Measurements from ENCODE around the gene AGRN.
"Not testable (repeated sequence)": the region's sequence is repeated elsewhere in the genome, so short reads cannot be mapped to it uniquely, and the experiment has no call there.

Gene AGRN

GRCh38 chr1:1021920-1022259, 2.0 kb downstream of the AGRN start:
- Histone ChIP-seq H3K4me3 (ENCODE audit: insufficient read depth, low read depth, low read length) (peak overlapping the region; percentile 71), H3K27me3 (ENCODE audit: control insufficient read depth, insufficient read depth, low read length, poor library complexity, severe bottlenecking) (no peaks in the 10 kb centered on the region), H3K4me1 (ENCODE audit: control insufficient read depth, insufficient read depth, low read length) (peaks cover 47% of the 10 kb centered on the region), H3K36me3 (ENCODE audit: control insufficient read depth, insufficient read depth, low read length) (no peaks in the 10 kb centered on the region), H3K9me3 (ENCODE audit: control insufficient read depth, low read length) (no peaks in the 10 kb centered on the region), H3K27ac (ENCODE audit: insufficient read depth, low read depth, low read length, poor library complexity, severe bottlenecking) (no peak overlapping the region)
- WGBS, 2 experiments, result 94% methylated on average over 10 of the region's 10 CpGs

DNA sequence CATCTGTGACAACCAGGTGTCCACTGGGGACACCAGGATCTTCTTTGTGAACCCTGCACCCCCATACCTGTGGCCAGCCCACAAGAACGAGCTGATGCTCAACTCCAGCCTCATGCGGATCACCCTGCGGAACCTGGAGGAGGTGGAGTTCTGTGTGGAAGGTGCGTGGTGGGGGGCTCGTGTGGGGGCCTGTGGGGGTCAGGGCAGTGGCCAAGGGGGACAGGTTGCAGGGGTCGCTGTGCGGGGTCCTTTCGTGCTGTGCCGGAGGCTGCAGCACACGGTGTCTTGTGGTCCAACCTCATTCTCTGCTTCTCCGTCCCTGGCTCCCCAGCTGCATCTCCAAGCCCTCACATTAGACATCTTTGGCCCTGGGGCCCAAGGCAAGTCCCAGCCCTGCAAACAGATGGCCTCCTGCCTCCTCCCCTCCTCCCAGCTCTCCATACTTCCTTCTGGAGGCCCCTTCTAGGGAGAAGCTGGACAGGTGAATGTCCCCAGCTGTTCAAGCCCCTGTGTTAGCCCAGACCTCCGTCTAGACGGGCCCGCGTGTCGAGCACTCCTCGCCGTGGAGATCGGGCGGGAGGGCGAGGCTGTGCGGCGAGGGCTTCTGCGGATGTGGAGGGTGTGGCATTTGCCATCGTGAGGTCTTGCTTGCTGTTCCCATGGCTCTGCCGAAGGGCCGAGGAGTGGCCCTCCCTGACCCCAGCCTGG, 2.5 kb downstream of the AGRN start:
- H3K4me3 ChIP-seq (ENCODE audit: insufficient read depth, low read depth, low read length), result no peak overlapping the region
- no peaks in the 10 kb centered on the region for H3K36me3 ChIP-seq (ENCODE audit: control insufficient read depth, insufficient read depth, low read length)
- no peak overlapping the region for H3K27ac ChIP-seq (ENCODE audit: insufficient read depth, low read depth, low read length, poor library complexity, severe bottlenecking)
- no peaks in the 10 kb centered on the region for H3K27me3 ChIP-seq (ENCODE audit: control insufficient read depth, insufficient read depth, low read length, poor library complexity, severe bottlenecking)
- no peaks in the 10 kb centered on the region for H3K9me3 ChIP-seq (ENCODE audit: control insufficient read depth, low read length)
- H3K4me1 ChIP-seq (ENCODE audit: control insufficient read depth, insufficient read depth, low read length), result peaks cover 47% of the 10 kb centered on the region
- 91% methylated on average over 27 of the region's 27 CpGs for WGBS, 2 experiments

DNA sequence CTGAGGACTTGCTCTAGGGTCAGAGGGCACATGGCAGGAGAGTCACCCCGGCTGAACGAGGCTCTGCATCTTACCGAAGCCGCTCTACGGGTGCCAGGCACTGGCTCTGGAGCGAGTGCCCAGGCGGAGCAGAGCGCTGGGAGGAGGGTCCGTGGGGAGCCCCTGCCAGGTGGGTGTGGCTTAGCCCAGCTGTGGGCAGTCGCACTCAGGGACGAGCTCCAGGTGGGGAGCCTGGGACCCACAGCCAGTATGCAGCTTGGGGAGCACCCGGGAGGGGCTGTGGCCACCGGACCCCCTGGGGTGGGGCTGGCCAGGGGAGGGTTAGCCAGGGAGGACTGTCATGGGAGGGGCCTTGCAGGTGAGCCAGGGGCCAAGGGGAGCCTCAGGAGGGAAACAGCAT, 3.8 kb downstream of the AGRN start:
- no peaks in the 10 kb centered on the region for H3K27me3 ChIP-seq (ENCODE audit: control insufficient read depth, insufficient read depth, low read length, poor library complexity, severe bottlenecking)
- H3K27ac ChIP-seq (ENCODE audit: insufficient read depth, low read depth, low read length, poor library complexity, severe bottlenecking), result no peak overlapping the region
- peaks cover 47% of the 10 kb centered on the region for H3K4me1 ChIP-seq (ENCODE audit: control insufficient read depth, insufficient read depth, low read length)
- no peaks in the 10 kb centered on the region for H3K36me3 ChIP-seq (ENCODE audit: control insufficient read depth, insufficient read depth, low read length)
- WGBS, 2 experiments, result 85 to 87% methylated on average over 13 of the region's 13 CpGs
- no peaks in the 10 kb centered on the region for H3K9me3 ChIP-seq (ENCODE audit: control insufficient read depth, low read length)
- no peak overlapping the region for H3K4me3 ChIP-seq (ENCODE audit: insufficient read depth, low read depth, low read length)

GRCh38 chr1:1024149-1024770, 4.3 kb downstream of the AGRN start:
- H3K4me3 ChIP-seq (ENCODE audit: insufficient read depth, low read depth, low read length), result no peak overlapping the region
- peaks cover 47% of the 10 kb centered on the region for H3K4me1 ChIP-seq (ENCODE audit: control insufficient read depth, insufficient read depth, low read length)
- no peaks in the 10 kb centered on the region for H3K36me3 ChIP-seq (ENCODE audit: control insufficient read depth, insufficient read depth, low read length)
- WGBS, 2 experiments, result 83 to 86% methylated on average over 9 of the region's 9 CpGs
- no peak overlapping the region for H3K27ac ChIP-seq (ENCODE audit: insufficient read depth, low read depth, low read length, poor library complexity, severe bottlenecking)
- H3K9me3 ChIP-seq (ENCODE audit: control insufficient read depth, low read length), result no peaks in the 10 kb centered on the region
- H3K27me3 ChIP-seq (ENCODE audit: control insufficient read depth, insufficient read depth, low read length, poor library complexity, severe bottlenecking), result no peaks in the 10 kb centered on the region

DNA sequence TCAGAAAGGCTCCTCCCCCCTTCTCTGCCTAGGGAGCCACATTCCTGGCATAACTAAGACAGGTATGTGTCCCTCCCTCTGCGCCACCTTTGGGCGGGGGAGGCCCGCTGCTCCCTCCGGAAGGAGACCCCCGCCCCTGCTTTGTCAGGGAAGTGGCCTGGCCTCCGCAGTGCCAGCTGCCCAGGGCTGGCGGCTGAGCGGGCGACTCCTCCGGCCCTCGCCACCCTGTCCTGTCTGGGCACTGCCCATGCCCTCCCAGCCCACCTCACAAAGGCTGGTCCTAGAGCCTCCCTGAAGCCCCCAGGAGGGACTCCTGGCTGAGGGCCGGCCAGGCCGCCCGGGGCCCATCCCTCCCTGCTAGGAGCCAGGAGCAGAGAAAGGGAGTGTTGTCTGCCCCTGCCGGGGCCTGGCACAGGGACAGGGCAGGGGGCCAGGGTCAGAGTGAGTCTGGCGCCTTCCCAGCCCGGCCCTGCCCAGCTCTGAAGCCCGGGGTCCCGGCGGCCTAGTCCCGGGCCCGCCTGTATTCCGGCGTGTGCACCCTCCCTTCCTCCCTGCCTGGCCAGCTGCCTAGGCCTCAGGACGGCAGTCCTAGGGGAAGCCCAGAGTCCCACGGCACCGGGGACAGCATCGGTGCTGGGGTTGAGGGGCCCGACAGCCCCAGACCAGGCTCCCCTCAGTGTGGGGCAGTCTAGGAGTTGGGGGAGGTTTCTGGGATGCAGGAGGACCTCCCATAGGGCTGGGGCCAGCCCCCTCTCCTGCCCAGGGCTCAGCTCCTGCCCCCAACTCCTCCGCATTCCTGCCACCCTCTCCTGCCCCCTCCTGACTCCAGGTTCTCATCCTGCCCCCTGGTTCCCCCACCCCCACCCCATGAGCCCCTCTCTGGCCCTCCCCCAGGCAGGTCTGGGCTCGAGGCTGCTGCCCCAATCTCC, 5.1 kb downstream of the AGRN start:
- 65 to 66% methylated on average over 30 to 31 of the region's 31 CpGs for WGBS, 2 experiments
- no peaks in the 10 kb centered on the region for H3K9me3 ChIP-seq (ENCODE audit: control insufficient read depth, low read length)
- H3K36me3 ChIP-seq (ENCODE audit: control insufficient read depth, insufficient read depth, low read length), result no peaks in the 10 kb centered on the region
- H3K27me3 ChIP-seq (ENCODE audit: control insufficient read depth, insufficient read depth, low read length, poor library complexity, severe bottlenecking), result no peaks in the 10 kb centered on the region
- peaks cover 47% of the 10 kb centered on the region for H3K4me1 ChIP-seq (ENCODE audit: control insufficient read depth, insufficient read depth, low read length)
- no peak overlapping the region for H3K27ac ChIP-seq (ENCODE audit: insufficient read depth, low read depth, low read length, poor library complexity, severe bottlenecking)
- H3K4me3 ChIP-seq (ENCODE audit: insufficient read depth, low read depth, low read length), result no peak overlapping the region

DNA sequence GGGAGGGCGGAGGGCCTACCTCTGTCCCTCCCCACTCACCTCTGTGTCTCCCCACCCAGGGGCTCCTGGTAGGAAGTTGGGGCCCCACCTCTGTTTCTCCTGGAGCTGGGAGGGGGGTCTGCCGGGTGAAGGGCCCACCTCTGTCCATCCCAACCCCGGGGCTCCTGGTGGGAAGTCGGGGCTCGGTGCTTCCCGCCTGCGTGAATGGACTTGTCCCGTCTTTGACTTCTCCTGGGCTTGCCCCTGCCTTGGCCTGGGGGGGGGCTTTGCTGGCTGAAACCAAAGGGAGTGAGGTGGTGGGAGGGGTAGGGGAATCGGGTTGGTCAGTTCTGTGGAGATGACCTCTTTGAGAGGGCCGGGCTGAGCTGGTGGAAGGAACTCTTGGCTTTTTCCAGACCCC, 5.8 kb downstream of the AGRN start:
- H3K4me3 ChIP-seq (ENCODE audit: insufficient read depth, low read depth, low read length), result no peak overlapping the region
- H3K4me1 ChIP-seq (ENCODE audit: control insufficient read depth, insufficient read depth, low read length), result peaks cover 47% of the 10 kb centered on the region
- 83 to 84% methylated on average over 8 to 9 of the region's 10 CpGs for WGBS, 2 experiments
- no peaks in the 10 kb centered on the region for H3K27me3 ChIP-seq (ENCODE audit: control insufficient read depth, insufficient read depth, low read length, poor library complexity, severe bottlenecking)
- H3K9me3 ChIP-seq (ENCODE audit: control insufficient read depth, low read length), result no peaks in the 10 kb centered on the region
- no peaks in the 10 kb centered on the region for H3K36me3 ChIP-seq (ENCODE audit: control insufficient read depth, insufficient read depth, low read length)
- no peak overlapping the region for H3K27ac ChIP-seq (ENCODE audit: insufficient read depth, low read depth, low read length, poor library complexity, severe bottlenecking)

DNA sequence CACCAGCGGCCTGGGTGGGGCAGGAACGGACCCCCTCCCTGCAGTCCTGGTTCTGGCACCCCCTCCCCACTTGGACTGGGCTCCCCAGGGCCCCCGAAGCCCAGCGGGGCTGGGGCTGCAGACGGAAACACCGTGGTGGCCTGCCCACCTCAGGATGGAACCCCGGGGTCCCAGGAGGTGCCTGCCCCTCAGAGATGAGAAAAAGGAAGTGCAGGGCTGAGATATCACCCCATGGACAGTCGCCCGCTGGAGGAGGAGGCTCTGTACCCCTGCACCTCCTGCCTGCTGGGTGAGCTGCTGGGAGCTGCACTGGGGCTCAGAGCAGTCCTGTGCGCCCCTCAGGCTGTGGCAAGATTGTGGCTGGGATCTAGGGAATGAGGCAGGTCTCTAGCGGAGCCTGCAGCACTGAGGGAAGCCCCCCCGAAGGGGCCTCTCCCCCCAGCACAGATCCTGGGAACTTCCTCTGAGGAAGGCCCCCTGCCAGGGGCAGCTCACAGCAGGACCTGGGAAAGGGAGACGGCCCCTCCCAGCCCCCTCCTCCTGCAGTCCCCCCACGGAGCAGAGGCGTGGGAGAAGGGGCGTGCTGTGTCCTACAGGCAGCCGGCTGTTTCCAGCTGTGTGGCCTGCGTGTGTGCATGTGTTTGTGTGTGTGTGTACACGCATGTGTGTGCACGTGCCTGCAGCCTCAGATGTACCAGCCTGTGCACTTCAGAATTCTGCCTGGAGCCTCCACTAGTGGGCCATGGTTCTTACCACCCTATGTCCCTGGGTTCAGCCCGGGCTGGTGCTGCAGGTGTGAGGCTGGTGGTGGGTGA, 6.9 kb downstream of the AGRN start:
- Histone ChIP-seq H3K4me3 (ENCODE audit: insufficient read depth, low read depth, low read length) (no peak overlapping the region), H3K36me3 (ENCODE audit: control insufficient read depth, insufficient read depth, low read length) (no peaks in the 10 kb centered on the region), H3K27me3 (ENCODE audit: control insufficient read depth, insufficient read depth, low read length, poor library complexity, severe bottlenecking) (no peaks in the 10 kb centered on the region), H3K27ac (ENCODE audit: insufficient read depth, low read depth, low read length, poor library complexity, severe bottlenecking) (no peak overlapping the region), H3K4me1 (ENCODE audit: control insufficient read depth, insufficient read depth, low read length) (peaks cover 49% of the 10 kb centered on the region), H3K9me3 (ENCODE audit: control insufficient read depth, low read length) (no peaks in the 10 kb centered on the region)
- WGBS, 2 experiments, result 85 to 88% methylated on average over 21 of the region's 21 CpGs

DNA sequence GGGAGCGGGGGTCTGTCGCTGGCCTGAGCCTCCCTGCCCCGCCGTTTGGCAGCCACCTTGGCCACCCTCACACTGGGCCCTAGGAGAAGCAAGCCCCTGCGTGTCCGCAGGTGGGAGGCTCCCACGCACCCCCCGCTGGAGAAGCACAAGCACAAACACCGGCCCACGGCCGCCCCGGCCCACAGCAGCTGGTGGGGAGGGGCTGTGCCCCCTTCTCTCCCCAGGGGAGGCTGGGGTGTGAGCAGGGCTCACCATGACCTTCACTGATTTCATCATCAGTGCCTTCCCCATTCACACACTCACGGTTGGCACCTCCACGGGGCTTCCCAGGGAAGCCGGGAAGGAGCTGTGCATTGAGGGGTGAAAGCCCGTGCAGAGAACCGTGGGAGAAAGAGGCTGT, 7.9 kb downstream of the AGRN start:
- Histone ChIP-seq H3K27me3 (ENCODE audit: control insufficient read depth, insufficient read depth, low read length, poor library complexity, severe bottlenecking) (no peaks in the 10 kb centered on the region), H3K36me3 (ENCODE audit: control insufficient read depth, insufficient read depth, low read length) (no peaks in the 10 kb centered on the region), H3K9me3 (ENCODE audit: control insufficient read depth, low read length) (no peaks in the 10 kb centered on the region), H3K4me1 (ENCODE audit: control insufficient read depth, insufficient read depth, low read length) (peaks cover 46% of the 10 kb centered on the region), H3K27ac (ENCODE audit: insufficient read depth, low read depth, low read length, poor library complexity, severe bottlenecking) (no peak overlapping the region), H3K4me3 (ENCODE audit: insufficient read depth, low read depth, low read length) (no peak overlapping the region)
- WGBS, 2 experiments, result 90 to 91% methylated on average over 17 of the region's 17 CpGs

DNA sequence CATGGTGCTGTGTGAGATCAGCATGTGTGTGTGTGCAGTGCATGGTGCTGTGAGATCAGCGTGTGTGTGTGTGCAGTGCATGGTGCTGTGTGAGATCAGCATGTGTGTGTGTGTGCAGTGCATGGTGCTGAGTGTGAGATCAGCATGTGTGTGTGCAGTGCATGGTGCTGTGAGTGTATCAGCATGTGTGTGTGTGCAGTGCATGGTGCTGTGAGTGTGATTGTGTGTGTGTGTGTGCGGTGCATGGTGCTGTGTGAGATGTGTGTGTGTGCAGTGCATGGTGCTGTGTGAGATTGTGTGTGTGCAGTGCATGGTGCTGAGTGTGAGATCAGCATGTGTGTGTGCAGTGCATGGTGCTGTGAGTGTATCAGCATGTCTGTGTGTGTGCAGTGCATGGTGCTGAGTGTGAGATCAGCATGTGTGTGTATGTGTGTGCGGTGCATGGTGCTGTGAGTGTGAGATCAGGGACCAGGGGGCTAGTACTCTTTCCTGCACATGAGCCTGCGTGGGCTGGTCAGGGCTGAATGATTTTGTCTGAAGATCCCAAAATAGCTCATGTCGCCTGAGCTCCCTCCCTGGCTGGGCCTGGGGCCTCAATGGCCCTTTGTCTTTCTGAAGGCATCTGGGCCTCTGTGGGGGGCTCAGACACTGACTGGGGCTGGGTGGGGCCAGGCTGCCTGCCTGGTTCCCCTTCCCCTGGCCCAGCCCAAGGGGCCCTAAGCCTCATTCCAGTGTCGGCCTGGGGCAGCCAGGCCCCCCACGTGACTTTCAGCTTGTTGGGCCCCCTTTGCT, 11.1 kb downstream of the AGRN start:
- not testable (repeated sequence) for H3K4me3 ChIP-seq (ENCODE audit: insufficient read depth, low read depth, low read length); H3K27ac ChIP-seq (ENCODE audit: insufficient read depth, low read depth, low read length, poor library complexity, severe bottlenecking); H3K9me3 ChIP-seq (ENCODE audit: control insufficient read depth, low read length); H3K36me3 ChIP-seq (ENCODE audit: control insufficient read depth, insufficient read depth, low read length)
- WGBS, 2 experiments, result 49% methylated on average over 7 of the region's 7 CpGs
- Histone ChIP-seq H3K4me1 (ENCODE audit: control insufficient read depth, insufficient read depth, low read length) (peaks cover 29% of the 10 kb centered on the region), H3K27me3 (ENCODE audit: control insufficient read depth, insufficient read depth, low read length, poor library complexity, severe bottlenecking) (peaks cover 14% of the 10 kb centered on the region)
